K562 (cell line): ENCODE measurements around the gene ZSWIM8. TPM values are rescaled to one million over a fixed set of nuclear protein-coding genes. Genes with fewer than 3 reads are reported as not detected.
A peak's percentile ranks its signal among the peaks of the same experiment; 100 is the strongest.

ENCODE experiments used
- GTF2B ChIP-seq: IDR thresholded peaks from 2 replicates; pipeline ENCODE4 v1.6.1; 2011; ENCODE audit not compliant: insufficient read length; ENCODE audit errors: extremely low read depth
- GTF2E2 ChIP-seq: fragments of 200-800 bp; sonication (Bioruptor generic); IDR thresholded peaks from 2 replicates; pipeline ENCODE4 v1.6.1; 2016; ENCODE audit warnings: missing genetic modification characterization, missing compliant biosample characterization
- HINFP ChIP-seq: fragments of 450-650 bp; conservative IDR thresholded peaks from 2 replicates; pipeline ENCODE4 v1.6.1; 2016; ENCODE audit warnings: missing genetic modification characterization, low read depth, mild to moderate bottlenecking, control low read depth, missing compliant biosample characterization
- ID3 ChIP-seq, 2 experiments: fragments of 250-450 bp in 1 of 2; fragments of 450-650 bp in 1 of 2; sonication (Bioruptor Pico) in 1 of 2; IDR thresholded peaks; 2 replicates each; pipeline versions ENCODE4 v1.6.1 to v1.8.0; 2016 to 2021; ENCODE audit warnings: mild to moderate bottlenecking in 2 of 2, moderate library complexity in 2 of 2, missing compliant biosample characterization in 1 of 2, missing genetic modification characterization in 1 of 2
- ILK ChIP-seq: fragments of 450-650 bp; IDR thresholded peaks from 2 replicates; pipeline ENCODE4 v1.6.1; 2016; ENCODE audit warnings: missing genetic modification characterization, low read depth, mild to moderate bottlenecking, missing compliant biosample characterization, moderate library complexity, borderline replicate concordance
- MIER1 ChIP-seq: fragments of 450-650 bp; IDR thresholded peaks from 2 replicates; pipeline ENCODE4 v1.6.1; 2016; ENCODE audit warnings: antibody characterized with exemption, mild to moderate bottlenecking, low read depth
- MTF1 ChIP-seq: fragments of 250-450 bp; sonication (Bioruptor Pico); IDR thresholded peaks from 2 replicates; pipeline ENCODE4 v1.9.0; 2021; ENCODE audit warnings: moderate library complexity, mild to moderate bottlenecking, inconsistent platforms, borderline replicate concordance
- NFIC ChIP-seq: fragments of 450-650 bp; IDR thresholded peaks from 2 replicates; pipeline ENCODE4 v1.6.1; 2017; ENCODE audit warnings: mild to moderate bottlenecking, inconsistent platforms
- NFYB ChIP-seq: IDR thresholded peaks from 2 replicates; pipeline ENCODE4 v1.6.1; 2011; ENCODE audit warnings: mild to moderate bottlenecking, moderate library complexity; ENCODE audit not compliant: insufficient read length; ENCODE audit errors: extremely low read depth
- PHF8 ChIP-seq: fragments of 200-600 bp; sonication (generic); IDR thresholded peaks from 2 replicates; pipeline ENCODE4 v1.6.1; 2012; ENCODE audit warnings: mixed run types, mild to moderate bottlenecking, inconsistent platforms, low read length, moderate library complexity, borderline replicate concordance
- PKNOX1 ChIP-seq: fragments of 450-650 bp; IDR thresholded peaks from 2 replicates; pipeline ENCODE4 v1.6.1; 2016
- PPARD ChIP-seq: fragments of 250-450 bp; sonication (Bioruptor Pico); IDR thresholded peaks from 2 replicates; pipeline ENCODE4 v1.8.0; 2022; ENCODE audit warnings: inconsistent platforms, mild to moderate bottlenecking, moderate library complexity
- PREB ChIP-seq: sonication (generic); formaldehyde crosslinking; IDR thresholded peaks from 2 replicates; pipeline ENCODE4 v1.8.1; 2023; ENCODE audit warnings: mild to moderate bottlenecking, missing genetic modification reagents
- RFX5 ChIP-seq: IDR thresholded peaks from 2 replicates; pipeline ENCODE4 v1.6.1; 2011; ENCODE audit warnings: low read depth, mild to moderate bottlenecking, improper control_type of control experiment, low read length
- SAP30 ChIP-seq: fragments of 200-600 bp; sonication (generic); IDR thresholded peaks from 2 replicates; pipeline ENCODE4 v1.6.1; 2012; ENCODE audit warnings: borderline replicate concordance, low read depth, mild to moderate bottlenecking, moderate library complexity, low read length, control low read depth, inconsistent platforms; ENCODE audit not compliant: insufficient read depth, poor library complexity, severe bottlenecking
- SMARCC2 ChIP-seq: fragments of 450-650 bp; IDR thresholded peaks from 2 replicates; pipeline ENCODE4 v1.6.1; 2017; ENCODE audit warnings: antibody characterized with exemption, moderate library complexity, mild to moderate bottlenecking, low read depth
- XRCC4 ChIP-seq: IDR thresholded peaks from one replicate; pipeline ENCODE4 v1.6.1; 2011; ENCODE audit not compliant: insufficient read depth, insufficient read length; ENCODE audit errors: extremely low read depth
- ZFP91 ChIP-seq: sonication (generic); formaldehyde crosslinking; IDR thresholded peaks from 2 replicates; pipeline ENCODE4 v1.8.0; 2022; ENCODE audit warnings: mild to moderate bottlenecking, missing genetic modification reagents
- ZNF445 ChIP-seq: fragments of 250-450 bp; sonication (Bioruptor Pico); IDR thresholded peaks from 2 replicates; pipeline ENCODE4 v1.4.0; 2020; ENCODE audit warnings: low read depth, mild to moderate bottlenecking, moderate library complexity
- ZNF561 ChIP-seq: fragments of 450-650 bp; formaldehyde crosslinking; conservative IDR thresholded peaks from 2 replicates; pipeline ENCODE4 v1.4.0; 2020; ENCODE audit warnings: mild to moderate bottlenecking, moderate library complexity
- polyA plus RNA-seq, 8 experiments: library from polyadenylated mRNA; depleted of rRNA in 4 of 8; stranded (reverse) in 5 of 8; unstranded in 3 of 8; fragments of >200 nt; fragmentation: Nextera tagmentation in 2 of 8; fragmentation: Illumina TruSeq in 1 of 8; extraction: Ambion mirVana in 2 of 8; extraction: Trizol in 1 of 8; gene quantifications; 2 replicates each; pipeline versions ENCODE4 v1.2.1 to v1.2.3, GENCODE V29; 2011 to 2014; ENCODE audit warnings: inconsistent platforms in 1 of 8, missing spikeins in 1 of 8
- total RNA-seq, 7 experiments: library from RNA; depleted of rRNA in 6 of 7; stranded (reverse); fragments of >200 nt in 6 of 7; fragmentation: Illumina TruSeq in 2 of 7; extraction: Trizol in 2 of 7; gene quantifications; 2 replicates each; pipeline versions ENCODE4 v1.2.1 to v1.2.3, GENCODE V29; 2011 to 2021; ENCODE audit warnings: low replicate concordance in 1 of 7

ZSWIM8 gene
- total and polyA plus RNA-seq, 9 of the 15 experiments (the other 6 are each of a cell fraction or from before 2014, with no cell fraction given), result 5.6 to 47.8 (median 26.7) TPM

- TF ChIP-seq GTF2B, result no peak
- peak; percentile 88; the same call in 1 of the 2 replicates for TF ChIP-seq GTF2E2
- peak; percentile 97 for TF ChIP-seq SAP30
- no peak for TF ChIP-seq SMARCC2
- TF ChIP-seq PREB (CRISPR knock-in tag), result no peak
- TF ChIP-seq ID3 (CRISPR knock-in tag; IDR thresholded peaks at IDR 0.05), result no peak
- no peak for TF ChIP-seq ID3 (tag; IDR thresholded peaks at IDR 0.05)
- TF ChIP-seq RFX5, result no peak
- no peak for TF ChIP-seq ZNF561 (CRISPR knock-in tag)
- no peak for TF ChIP-seq PPARD (CRISPR knock-in tag)
- TF ChIP-seq MTF1 (CRISPR knock-in tag), result no peak
- no peak for TF ChIP-seq ILK
- no peak; the same call in 1 of the 2 replicates for TF ChIP-seq NFIC
- no peak for TF ChIP-seq HINFP (tag)
- peak; percentile 68; the same call in 1 of the 2 replicates for TF ChIP-seq PHF8
- no peak for TF ChIP-seq XRCC4
- TF ChIP-seq ZNF445, result 0 out of 2 replicates have a peak, but pooled peaks have one; percentile 1
- no peak for TF ChIP-seq MIER1
- TF ChIP-seq NFYB, result peak; percentile 81
- peak; percentile 76 for TF ChIP-seq PKNOX1
- no peak for TF ChIP-seq ZFP91 (CRISPR knock-in tag)
Measured at GRCh38 chr10:73785211-73785720, at the start of gene ZSWIM8 (continued).
